ENCODE results near the gene LILRA2.
"Not testable (repeated sequence)": the region's sequence is repeated elsewhere in the genome, so short reads cannot be mapped to it uniquely, and the experiment has no call there.

Gene LILRA2

DNA sequence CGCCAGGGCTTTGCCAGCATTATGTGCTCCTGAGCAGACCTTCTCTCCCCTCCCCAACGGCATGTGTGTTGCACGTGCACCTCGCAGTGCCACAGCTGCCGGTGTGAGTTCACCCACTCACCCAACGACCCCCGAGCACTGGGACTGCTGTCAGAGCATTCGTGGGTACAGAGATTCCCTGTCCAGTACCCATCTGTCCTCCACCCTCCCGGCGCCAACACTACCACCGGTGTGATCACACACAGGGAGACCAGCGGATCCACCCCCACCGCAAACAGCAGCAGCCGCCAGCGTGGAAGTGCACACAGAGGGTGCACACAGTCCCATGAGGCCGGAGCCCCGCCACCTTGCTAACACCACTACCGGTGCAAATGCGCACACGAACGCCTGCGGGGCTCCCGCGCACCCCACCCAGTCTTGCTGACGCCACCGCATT is 35.8 kb downstream of the LILRA2 start:
- no peak for DNase-seq (ENCODE audit: low spot score)

GRCh38 chr19:54612428-54612827 is 38.8 kb downstream of the LILRA2 start:
- peak; percentile 61 for DNase-seq (ENCODE audit: low spot score)

- DNase-seq (ENCODE audit: low spot score) = no peak
These were observed 41.1 kb downstream of the LILRA2 start for GRCh38 chr19:54614726-54615125.

DNA sequence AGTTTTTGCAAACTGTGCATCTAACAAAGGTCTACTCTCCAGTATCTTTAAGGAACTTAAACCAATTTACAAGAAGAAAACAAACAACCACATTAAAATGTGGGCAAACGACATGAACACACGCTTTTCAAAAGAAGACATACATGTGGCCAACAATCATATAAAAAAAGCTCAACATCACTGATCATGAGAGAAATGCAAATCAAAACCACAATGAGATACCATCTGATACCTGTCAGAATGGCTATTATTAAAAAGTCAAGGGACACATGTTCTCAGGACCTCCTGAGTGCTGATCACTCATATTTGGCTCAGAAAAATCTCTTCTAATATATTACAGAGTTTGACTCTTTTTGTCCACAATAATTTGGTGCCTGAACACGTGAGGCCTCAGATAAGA is 42.5 kb downstream of the LILRA2 start:
- no peak for DNase-seq (ENCODE audit: low spot score)

- DNase-seq (ENCODE audit: low spot score) = no peak
These were observed 43.4 kb downstream of the LILRA2 start for GRCh38 chr19:54616821-54617560.

DNA sequence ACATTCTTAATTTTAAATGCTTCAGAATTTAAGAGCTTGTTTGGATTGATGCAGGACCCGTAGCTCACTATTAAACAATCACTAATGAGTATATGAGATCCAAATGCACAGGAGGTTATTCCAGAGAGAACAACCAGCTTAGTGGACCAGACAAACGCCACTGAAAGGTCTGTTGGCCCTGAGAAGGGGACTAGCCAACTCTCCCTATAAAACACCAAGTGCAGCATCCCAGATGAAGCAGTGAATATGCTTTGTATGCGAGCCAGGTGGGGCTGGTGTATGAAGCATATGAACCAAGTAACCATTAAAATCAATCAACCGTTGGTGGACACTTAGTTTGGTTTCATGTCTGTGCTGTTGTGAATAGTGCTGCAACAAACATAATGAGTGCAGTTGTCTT is 46.9 kb downstream of the LILRA2 start:
- no peak for DNase-seq (ENCODE audit: low spot score)

DNA sequence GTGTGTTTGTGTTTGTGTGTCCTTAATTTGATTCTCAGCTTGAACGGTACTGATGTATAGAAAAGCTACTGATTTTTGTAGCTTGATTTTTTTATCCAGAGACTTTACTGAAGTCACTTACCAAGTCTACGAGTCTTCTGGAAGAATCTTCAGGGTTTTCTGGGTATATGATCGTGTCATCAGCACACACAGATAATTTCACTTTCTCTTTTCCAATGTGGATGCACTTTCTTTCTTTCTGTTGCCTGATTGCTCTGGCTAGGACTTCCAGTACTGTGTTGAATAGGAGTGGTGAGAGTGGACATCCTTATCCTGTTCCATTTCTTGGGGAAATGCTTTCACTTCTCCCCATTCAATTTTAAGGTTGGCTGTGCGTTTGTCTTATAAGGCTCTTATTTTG is 48.8 kb downstream of the LILRA2 start:
- no peak for DNase-seq (ENCODE audit: low spot score)

- DNase-seq (ENCODE audit: low spot score) = not testable (repeated sequence)
These were observed 50.6 kb downstream of the LILRA2 start for GRCh38 chr19:54624234-54624633.

GRCh38 chr19:54624934-54625730 is 51.5 kb downstream of the LILRA2 start:
- not testable (repeated sequence) for DNase-seq (ENCODE audit: low spot score)

DNA sequence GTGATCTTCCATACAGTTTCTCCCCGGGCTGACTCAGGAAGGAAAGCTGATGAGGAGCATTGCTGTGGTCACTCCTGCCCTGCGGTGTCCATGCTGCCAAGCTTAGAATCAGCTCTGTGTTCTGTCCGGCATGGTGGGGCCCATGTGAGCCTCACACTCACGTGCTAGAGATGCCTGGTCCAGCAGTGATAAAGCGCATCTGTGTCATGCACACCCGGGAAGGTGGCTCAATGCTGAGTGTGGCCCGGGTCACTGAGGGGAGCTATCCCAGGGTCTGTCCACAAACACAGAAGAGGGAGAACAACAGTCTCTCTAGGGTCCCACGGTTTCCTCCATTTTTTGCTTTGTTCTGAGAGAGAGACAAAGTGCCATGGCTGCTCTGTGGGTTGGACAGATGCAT is 53.2 kb downstream of the LILRA2 start:
- no peak for DNase-seq (ENCODE audit: low spot score)

DNA sequence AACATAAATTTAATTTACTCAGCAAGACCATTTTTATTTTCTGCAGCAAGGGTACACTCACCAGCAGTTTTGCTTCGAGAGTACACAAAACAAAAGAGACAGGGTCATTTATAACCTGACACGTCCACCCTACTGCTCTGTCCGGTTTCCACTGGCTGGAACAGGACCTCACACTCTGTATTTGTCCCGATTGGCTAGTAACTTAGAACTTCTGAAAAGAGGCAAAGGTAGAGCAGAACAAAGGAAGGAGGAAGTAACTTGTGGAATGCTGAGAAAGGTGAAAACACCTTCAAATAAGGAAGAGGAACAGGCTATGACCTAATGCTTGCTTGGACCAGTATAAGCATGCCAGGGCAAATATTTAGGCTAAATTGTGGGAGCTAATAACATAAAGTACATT is 54.3 kb downstream of the LILRA2 start:
- DNase-seq (ENCODE audit: low spot score) = not testable (repeated sequence)

- peak; percentile 37 for DNase-seq (ENCODE audit: low spot score)
These were observed 56.7 kb downstream of the LILRA2 start, which contains the start of gene LILRB1 for GRCh38 chr19:54630262-54630661. Gene LILRB1, plus strand, starts transcription at chr19:54630484. Its CDS starts 590 bp downstream, at chr19:54631074.

GRCh38 chr19:54630782-54631181 is 57.2 kb downstream of the LILRA2 start:
- DNase-seq (ENCODE audit: low spot score) = no peak

- not testable (repeated sequence) for DNase-seq (ENCODE audit: low spot score)
These were observed 58.1 kb downstream of the LILRA2 start for GRCh38 chr19:54631489-54632337.

DNA sequence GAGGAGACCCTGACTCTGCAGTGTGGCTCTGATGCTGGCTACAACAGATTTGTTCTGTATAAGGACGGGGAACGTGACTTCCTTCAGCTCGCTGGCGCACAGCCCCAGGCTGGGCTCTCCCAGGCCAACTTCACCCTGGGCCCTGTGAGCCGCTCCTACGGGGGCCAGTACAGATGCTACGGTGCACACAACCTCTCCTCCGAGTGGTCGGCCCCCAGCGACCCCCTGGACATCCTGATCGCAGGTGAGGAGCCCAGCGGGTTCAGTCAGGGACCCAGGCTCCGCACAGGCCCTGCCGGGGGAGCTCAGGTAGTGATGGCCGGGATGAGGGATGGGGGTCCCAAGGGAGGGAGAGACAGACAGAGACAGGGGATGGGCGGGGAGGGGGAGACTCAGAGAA is 58.9 kb downstream of the LILRA2 start:
- not testable (repeated sequence) for DNase-seq (ENCODE audit: low spot score)

GRCh38 chr19:54633401-54633800 is 59.8 kb downstream of the LILRA2 start:
- no peak for DNase-seq (ENCODE audit: low spot score)

- not testable (repeated sequence) for DNase-seq (ENCODE audit: low spot score)
These were observed 62.5 kb downstream of the LILRA2 start for GRCh38 chr19:54636081-54636480.

- no peak for DNase-seq (ENCODE audit: low spot score)
These were observed 65.1 kb downstream of the LILRA2 start for GRCh38 chr19:54638683-54639082.

Measured in pons (tissue), 1 donor.